ENCODE results near the gene FOXK2. TPM values are rescaled to one million over a fixed set of nuclear protein-coding genes. Genes with fewer than 3 reads are reported as not detected.
"Not testable (repeated sequence)": the region's sequence is repeated elsewhere in the genome, so short reads cannot be mapped to it uniquely, and the experiment has no call there.

FOXK2 gene
- total RNA-seq, 2 experiments from 2014 or later = 49.3 to 60.8 TPM

- peaks cover 4% of the 10 kb centered on the region for H3K36me3 Mint-ChIP-seq
- no peak overlapping the region for H3K4me3 Mint-ChIP-seq
- H3K27me3 Mint-ChIP-seq = no peaks in the 10 kb centered on the region
- intact Hi-C loops (cut with micrococcal nuclease) = no loop called here
- H3K9me3 Mint-ChIP-seq = no peaks in the 10 kb centered on the region
- CTCF ChIA-PET = interaction anchor here (1.1 kb wide), 1 partner anchor 12 kb away, joined by 3 read pairs; no protein-coding TSS in a partner anchor
- H3K4me1 Mint-ChIP-seq (ENCODE audit: low read depth) = peaks cover 47% of the 10 kb centered on the region
- DNase-seq = no peak
- POLR2A ChIA-PET = no interaction called here
- no peak overlapping the region for H3K27ac Mint-ChIP-seq
Observed at GRCh38 chr17:82542439-82542838, 22.9 kb downstream of the FOXK2 start.

GRCh38 chr17:82544431-82545070 lies 25.0 kb downstream of the FOXK2 start:
- H3K4me3 Mint-ChIP-seq = no peak overlapping the region
- H3K27me3 Mint-ChIP-seq = no peaks in the 10 kb centered on the region
- DNase-seq = no peak
- peaks cover 41% of the 10 kb centered on the region for H3K4me1 Mint-ChIP-seq (ENCODE audit: low read depth)
- POLR2A ChIA-PET = no interaction called here
- H3K27ac Mint-ChIP-seq = no peak overlapping the region
- no peaks in the 10 kb centered on the region for H3K9me3 Mint-ChIP-seq
- CTCF ChIA-PET = interaction anchor here (1.2 kb wide), 1 partner anchor 9 kb away, joined by 3 read pairs; no protein-coding TSS in a partner anchor
- intact Hi-C loops (cut with micrococcal nuclease) = no loop called here
- peaks cover 4% of the 10 kb centered on the region for H3K36me3 Mint-ChIP-seq

GRCh38 chr17:82545071-82545462 lies 25.5 kb downstream of the FOXK2 start:
- H3K36me3 Mint-ChIP-seq = peaks cover 4% of the 10 kb centered on the region
- no peaks in the 10 kb centered on the region for H3K27me3 Mint-ChIP-seq
- POLR2A ChIA-PET = no interaction called here
- no peak overlapping the region for H3K4me3 Mint-ChIP-seq
- H3K4me1 Mint-ChIP-seq (ENCODE audit: low read depth) = peaks cover 41% of the 10 kb centered on the region
- no peak overlapping the region for H3K27ac Mint-ChIP-seq
- CTCF ChIA-PET = interaction anchor here (1.2 kb wide), 1 partner anchor 9 kb away, joined by 3 read pairs; no protein-coding TSS in a partner anchor
- intact Hi-C loops (cut with micrococcal nuclease) = no loop called here
- no peak for DNase-seq
- H3K9me3 Mint-ChIP-seq = no peaks in the 10 kb centered on the region

- Mint-ChIP-seq H3K4me3 (no peak overlapping the region), H3K27me3 (no peaks in the 10 kb centered on the region), H3K36me3 (no peaks in the 10 kb centered on the region), H3K9me3 (no peaks in the 10 kb centered on the region), H3K27ac (no peak overlapping the region), H3K4me1 (ENCODE audit: low read depth) (peaks cover 48% of the 10 kb centered on the region)
- no peak for DNase-seq
- ChIA-PET POLR2A (no interaction called here), CTCF (interaction anchor here (0.6 to 1.5 kb wide), 2 partner anchors 28 to 35 kb away, joined by 4 read pairs; partner anchors contain the start of gene FOXK2)
- intact Hi-C loops (cut with micrococcal nuclease) = no loop called here
Observed at GRCh38 chr17:82547981-82548380, 28.4 kb downstream of the FOXK2 start.

GRCh38 chr17:82548681-82549303 lies 29.3 kb downstream of the FOXK2 start:
- CTCF ChIA-PET = interaction anchor here (0.6 to 0.7 kb wide), 2 partner anchors 36 to 248 kb away, joined by 3 to 4 read pairs; no protein-coding TSS in a partner anchor
- H3K4me3 Mint-ChIP-seq = no peak overlapping the region

GRCh38 chr17:82551779-82552457 lies 32.4 kb downstream of the FOXK2 start:
- H3K4me3 Mint-ChIP-seq = no peak overlapping the region
- intact Hi-C loops (cut with micrococcal nuclease) = loop anchor here (2.0 to 5.0 kb wide), 2 partner anchors 93 to 200 kb away; partner anchors contain the start of gene NARF
- DNase-seq = peak; percentile 88
- no peaks in the 10 kb centered on the region for H3K27me3 Mint-ChIP-seq
- ChIA-PET CTCF (interaction anchor here (0.7 to 1.4 kb wide), 8 partner anchors 11 to 521 kb away, joined by 3 to 7 read pairs (median 3); no protein-coding TSS in a partner anchor), POLR2A (no interaction called here)
- peak overlapping the region; percentile 67 for H3K27ac Mint-ChIP-seq
- H3K4me1 Mint-ChIP-seq (ENCODE audit: low read depth) = peaks cover 34% of the 10 kb centered on the region
- H3K36me3 Mint-ChIP-seq = no peaks in the 10 kb centered on the region
- H3K9me3 Mint-ChIP-seq = no peaks in the 10 kb centered on the region

More at GRCh38 chr17:82548681-82549303, 29.3 kb downstream of the FOXK2 start:
- intact Hi-C loops (cut with micrococcal nuclease) = no loop called here
- peaks cover 46% of the 10 kb centered on the region for H3K4me1 Mint-ChIP-seq (ENCODE audit: low read depth)
- H3K27ac Mint-ChIP-seq = peak overlapping the region; percentile 18
- no peaks in the 10 kb centered on the region for H3K9me3 Mint-ChIP-seq
- H3K27me3 Mint-ChIP-seq = no peaks in the 10 kb centered on the region
- POLR2A ChIA-PET = no interaction called here
- H3K36me3 Mint-ChIP-seq = no peaks in the 10 kb centered on the region
- DNase-seq = no peak

- Mint-ChIP-seq H3K27me3 (no peaks in the 10 kb centered on the region), H3K4me3 (no peak overlapping the region), H3K4me1 (ENCODE audit: low read depth) (peaks cover 32% of the 10 kb centered on the region), H3K27ac (no peak overlapping the region), H3K36me3 (no peaks in the 10 kb centered on the region), H3K9me3 (no peaks in the 10 kb centered on the region)
- intact Hi-C loops (cut with micrococcal nuclease) = loop anchor here (2.0 to 5.0 kb wide), 2 partner anchors 94 to 200 kb away; partner anchors contain the start of gene NARF
- DNase-seq = no peak
- ChIA-PET CTCF (interaction anchor here (1.1 to 2.5 kb wide), 4 partner anchors 22 to 136 kb away, joined by 4 to 13 read pairs (median 4); partner anchors contain the start of gene FOXK2), POLR2A (no interaction called here)
Observed at GRCh38 chr17:82552580-82552979, 33.0 kb downstream of the FOXK2 start.

GRCh38 chr17:82553210-82553930 lies 33.8 kb downstream of the FOXK2 start:
- H3K36me3 Mint-ChIP-seq = no peaks in the 10 kb centered on the region
- ChIA-PET POLR2A (no interaction called here), CTCF (interaction anchor here (0.6 to 2.5 kb wide), 17 partner anchors 8 to 201 kb away, joined by 3 to 13 read pairs (median 4); partner anchors contain the start of gene FOXK2)
- peaks cover 30% of the 10 kb centered on the region for H3K4me1 Mint-ChIP-seq (ENCODE audit: low read depth)
- no peak for DNase-seq
- no peak overlapping the region for H3K27ac Mint-ChIP-seq
- intact Hi-C loops (cut with micrococcal nuclease) = loop anchor here (2.0 to 5.0 kb wide), 2 partner anchors 95 to 201 kb away; partner anchors contain the start of gene NARF
- H3K9me3 Mint-ChIP-seq = no peaks in the 10 kb centered on the region
- no peaks in the 10 kb centered on the region for H3K27me3 Mint-ChIP-seq
- no peak overlapping the region for H3K4me3 Mint-ChIP-seq

GRCh38 chr17:82557510-82557909 lies 38.0 kb downstream of the FOXK2 start:
- H3K4me3 Mint-ChIP-seq; H3K9me3 Mint-ChIP-seq; DNase-seq; POLR2A ChIA-PET; H3K36me3 Mint-ChIP-seq; intact Hi-C loops (cut with micrococcal nuclease); H3K27ac Mint-ChIP-seq; H3K27me3 Mint-ChIP-seq; CTCF ChIA-PET: not testable (repeated sequence)
- peaks cover 31% of the 10 kb centered on the region for H3K4me1 Mint-ChIP-seq (ENCODE audit: low read depth)

- Mint-ChIP-seq H3K27me3 (no peaks in the 10 kb centered on the region), H3K4me1 (ENCODE audit: low read depth) (peaks cover 24% of the 10 kb centered on the region), H3K36me3 (no peaks in the 10 kb centered on the region), H3K27ac (no peak overlapping the region), H3K9me3 (no peaks in the 10 kb centered on the region), H3K4me3 (no peak overlapping the region)
- no peak for DNase-seq
- ChIA-PET CTCF (interaction anchor here (0.6 to 0.7 kb wide), 3 partner anchors 24 to 354 kb away, joined by 3 to 8 read pairs (median 3); no protein-coding TSS in a partner anchor), POLR2A (no interaction called here)
- intact Hi-C loops (cut with micrococcal nuclease) = no loop called here
Observed at GRCh38 chr17:82559566-82560251, 40.2 kb downstream of the FOXK2 start.

- peaks cover 5% of the 10 kb centered on the region for H3K36me3 Mint-ChIP-seq
- intact Hi-C loops (cut with micrococcal nuclease) = no loop called here
- H3K9me3 Mint-ChIP-seq = no peaks in the 10 kb centered on the region
- ChIA-PET POLR2A (no interaction called here), CTCF (no interaction called here)
- H3K4me1 Mint-ChIP-seq (ENCODE audit: low read depth) = peaks cover 24% of the 10 kb centered on the region
- H3K27me3 Mint-ChIP-seq = no peaks in the 10 kb centered on the region
- no peak for DNase-seq
- no peak overlapping the region for H3K4me3 Mint-ChIP-seq
- H3K27ac Mint-ChIP-seq = no peak overlapping the region
Observed at GRCh38 chr17:82560252-82560642, 40.7 kb downstream of the FOXK2 start.

Measured in activated CD4-positive, alpha-beta memory T cell treated with anti-CD3 and anti-CD28 coated beads for 36 hours (primary cell).